ENCODE measurements around the gene DMBX1.

- no peak for TF ChIP-seq EP300 (IDR thresholded peaks at IDR 0.05)
- no peak for TF ChIP-seq POLR2A (IDR thresholded peaks at IDR 0.05; ENCODE audit: low read depth)
- TF ChIP-seq CTCF (IDR thresholded peaks at IDR 0.05) = no peak
- TF ChIP-seq POLR2AphosphoS5 (IDR thresholded peaks at IDR 0.05) = no peak
These were observed 48.5 kb downstream of the DMBX1 start for GRCh38 chr1:46538147-46538546.
